Measurements from ENCODE around the gene RAMAC.
"Not testable (repeated sequence)": the region's sequence is repeated elsewhere in the genome, so short reads cannot be mapped to it uniquely, and the experiment has no call there.

The RAMAC gene
- 10.2 to 19.0 (median 15.9) reads per million in 3 experiments for total RNA-seq

GRCh38 chr15:82985688-82986441 lies at the start of gene RAMAC:
Gene RAMAC, plus strand, starts transcription at chr15:82986210. Its CDS starts 2,809 bp downstream, at chr15:82989019.
- DNase-seq: peak; percentile 92

GRCh38 chr15:82936966-82937711 lies 48.9 kb upstream of the RAMAC start:
- DNase-seq: no peak

GRCh38 chr15:82937712-82938058 lies 48.3 kb upstream of the RAMAC start:
- no peak for DNase-seq

DNA sequence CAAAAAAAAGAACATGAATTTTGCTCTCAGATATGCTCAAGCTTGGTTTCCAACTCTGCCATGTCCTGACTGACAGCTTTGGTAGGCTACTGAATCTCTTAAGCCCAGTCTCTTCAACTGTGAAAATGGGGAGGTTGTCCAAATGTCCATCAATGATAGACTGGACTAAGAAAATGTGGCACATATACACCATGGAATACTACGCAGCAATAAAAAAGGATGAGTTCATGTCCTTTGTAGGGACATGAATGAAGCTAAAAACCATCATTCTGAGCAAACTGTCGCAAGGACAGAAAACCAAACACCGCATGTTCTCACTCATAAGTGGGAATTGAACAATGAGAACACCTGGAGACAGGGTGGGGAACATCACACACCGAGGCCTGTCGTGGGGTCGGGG lies 46.3 kb upstream of the RAMAC start:
- DNase-seq: not testable (repeated sequence)

DNA sequence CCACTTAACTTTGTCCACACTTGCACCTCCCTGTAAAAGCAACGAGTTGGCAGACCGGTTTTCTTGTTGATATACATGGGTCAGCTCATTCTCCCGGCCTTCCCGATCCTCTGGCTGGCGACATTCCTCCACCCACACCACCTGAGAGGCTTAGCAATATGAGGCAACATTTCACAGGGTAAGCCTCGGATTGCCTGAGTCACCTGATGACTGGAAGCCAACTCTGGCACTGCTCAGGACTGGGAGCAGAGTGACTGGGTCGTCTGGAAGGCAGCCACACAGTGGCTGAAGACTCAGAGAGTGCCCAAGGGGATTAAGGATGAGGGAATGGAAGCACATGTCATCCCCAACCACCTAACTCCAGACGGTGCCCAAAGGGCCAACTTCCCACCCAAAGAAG lies 43.3 kb upstream of the RAMAC start:
- no peak for DNase-seq

DNA sequence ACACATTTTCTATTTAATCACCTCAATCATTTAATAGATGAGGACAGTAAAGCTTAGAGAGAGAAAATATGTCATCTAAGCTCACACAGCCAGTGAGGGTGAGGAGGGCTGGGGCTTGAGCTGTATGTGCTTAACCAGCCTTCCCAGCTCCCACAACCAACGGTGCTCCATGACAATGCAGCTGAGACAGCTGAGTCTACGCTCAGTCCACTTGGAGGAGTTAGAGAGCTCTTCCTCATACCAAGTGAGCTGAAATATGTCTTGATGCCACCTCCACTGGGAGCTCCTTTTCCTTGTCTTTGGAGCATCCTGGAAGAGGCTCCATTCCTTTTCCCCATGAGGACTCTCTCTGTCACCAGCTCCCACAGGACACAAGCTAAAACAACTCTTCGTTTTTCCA lies 42.8 kb upstream of the RAMAC start:
- DNase-seq: no peak

DNA sequence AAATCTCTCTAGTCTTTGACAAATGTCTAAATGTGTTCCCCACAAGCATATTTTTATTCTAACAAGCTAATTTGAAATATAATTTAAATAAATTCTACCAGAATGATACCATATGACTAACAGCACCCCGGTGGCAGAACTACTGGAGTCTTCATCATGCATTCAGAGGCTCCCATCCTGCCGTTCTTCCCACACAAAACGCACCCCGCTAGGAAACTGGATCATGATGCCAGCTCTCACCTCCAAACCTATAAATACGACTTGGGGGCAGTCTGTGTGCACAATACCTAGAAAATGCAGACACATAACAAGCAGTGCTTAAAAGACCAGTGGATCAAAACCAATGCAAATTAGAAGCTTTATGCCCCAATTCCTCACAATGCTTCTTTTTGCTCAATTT lies 42.0 kb upstream of the RAMAC start:
- no peak for DNase-seq

DNA sequence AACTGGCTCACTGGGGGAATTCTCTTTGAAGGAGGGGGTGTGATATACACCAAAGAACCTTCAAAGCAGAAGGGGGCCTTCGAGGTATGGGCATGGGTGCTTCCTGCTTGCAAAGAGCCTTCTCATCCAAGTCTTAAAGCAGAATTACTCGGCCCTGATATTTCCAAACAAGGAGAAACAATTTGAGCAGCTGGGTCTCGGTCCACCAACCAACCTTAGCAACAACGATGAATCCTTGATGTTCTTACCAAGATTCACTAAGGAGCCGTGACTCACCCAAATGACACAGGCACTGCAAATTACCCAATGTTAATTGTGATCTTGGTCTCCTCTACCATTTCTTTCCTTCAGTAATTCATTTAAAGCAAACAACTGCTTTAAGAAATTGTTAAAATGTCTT lies 41.2 kb upstream of the RAMAC start:
- no peak for DNase-seq

DNA sequence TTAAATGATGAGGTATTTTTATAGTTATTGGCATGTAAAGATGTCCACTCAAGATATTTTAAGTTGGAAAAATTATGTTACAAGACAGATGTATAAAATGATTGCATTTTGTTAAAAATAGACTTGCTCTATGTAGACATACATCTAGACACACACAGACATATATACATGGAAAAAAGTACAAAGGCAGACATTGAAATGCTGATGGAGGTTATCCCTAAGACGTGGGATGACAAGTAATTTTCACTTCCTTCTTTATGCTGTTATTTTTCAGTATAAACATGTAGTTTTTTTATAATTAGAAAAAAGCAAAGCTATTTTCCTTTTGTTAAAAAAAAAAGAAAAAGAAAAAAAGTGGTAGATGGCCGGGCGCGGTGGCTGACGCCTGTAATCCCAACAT lies 40.7 kb upstream of the RAMAC start:
- DNase-seq: no peak

DNA sequence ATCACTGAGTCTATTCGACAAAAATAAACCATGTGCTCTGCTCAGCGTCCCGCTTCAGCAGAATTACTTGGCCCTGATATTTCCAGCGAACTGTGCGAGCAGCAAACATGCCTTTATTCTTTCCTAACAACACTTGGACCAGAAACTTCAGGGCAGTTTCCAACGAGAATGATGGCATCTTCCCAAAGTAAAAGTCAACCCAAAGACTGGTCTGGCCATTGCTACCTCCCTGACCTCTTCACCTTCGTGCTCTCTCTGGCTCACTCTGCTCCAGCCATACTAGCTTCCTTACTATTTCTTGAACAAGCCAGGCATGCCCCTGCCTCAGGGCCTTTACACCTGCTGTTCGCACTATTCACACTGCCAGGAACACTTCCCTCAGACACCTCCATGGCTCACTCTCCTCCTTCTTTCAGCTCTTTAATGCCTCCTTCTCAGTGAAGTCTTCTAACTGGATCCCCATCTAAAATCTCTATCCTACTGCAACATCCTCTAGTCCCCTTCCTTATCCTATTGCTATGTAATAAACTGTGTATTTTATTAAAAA lies 39.8 kb upstream of the RAMAC start:
- no peak for DNase-seq

DNA sequence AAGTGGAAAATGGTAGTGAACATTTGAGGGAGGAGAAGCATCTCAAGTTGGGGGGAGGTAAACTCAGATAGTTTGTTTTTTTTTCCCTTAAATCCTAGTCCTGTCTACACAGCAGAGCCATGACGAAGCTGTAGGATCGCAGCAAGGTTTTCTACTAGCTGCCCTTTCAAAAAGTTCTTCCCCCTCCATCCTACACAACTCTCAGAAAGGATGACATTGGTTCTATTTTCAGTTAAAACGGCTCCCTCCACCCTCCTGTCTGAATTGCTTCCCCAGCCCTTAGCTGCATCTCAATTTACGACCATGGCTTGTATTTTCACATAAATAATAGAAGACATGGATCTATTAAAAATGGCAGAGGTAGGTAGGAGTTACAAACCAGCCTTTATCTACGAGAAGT lies 35.7 kb upstream of the RAMAC start:
- DNase-seq: no peak

GRCh38 chr15:82950746-82951370 lies 35.2 kb upstream of the RAMAC start:
- DNase-seq: no peak

DNA sequence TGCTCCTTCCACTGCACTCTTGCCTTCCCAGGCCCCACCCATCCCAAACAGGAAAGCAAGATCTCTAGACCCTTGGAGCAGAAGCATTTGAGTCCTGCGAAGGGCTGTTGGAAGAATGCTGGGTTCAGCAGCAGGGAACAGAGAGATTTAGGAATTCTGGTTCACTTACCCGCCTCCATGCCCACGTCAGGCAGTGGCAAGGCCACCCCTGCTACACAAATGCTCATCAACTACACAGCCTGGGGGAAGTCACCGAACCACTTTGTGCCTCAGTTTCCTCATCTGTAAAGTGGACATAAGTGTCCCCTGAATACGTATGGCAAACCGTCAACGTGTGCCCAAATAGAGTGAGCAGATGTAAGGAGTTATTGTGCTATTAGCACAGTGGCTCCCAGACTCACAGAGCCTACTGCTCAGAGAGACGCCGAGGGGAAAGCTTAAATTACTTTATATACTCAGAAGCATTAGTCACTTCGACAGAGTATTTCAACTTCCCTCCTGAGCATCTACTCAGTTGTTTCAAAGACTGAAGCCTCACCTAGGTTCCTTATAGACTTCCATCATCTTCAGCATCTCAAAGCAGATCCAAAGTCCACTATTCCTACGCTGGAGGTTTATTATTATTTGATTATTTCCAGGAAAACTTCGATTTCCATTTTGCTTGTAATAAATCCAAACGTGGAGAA lies 34.4 kb upstream of the RAMAC start:
- no peak for DNase-seq

- DNase-seq: no peak
These were observed 33.6 kb upstream of the RAMAC start, which contains the start of gene HOMER2 for GRCh38 chr15:82952158-82953081. Gene HOMER2, minus strand, starts transcription at chr15:82952720. Its CDS starts 185 bp downstream, at chr15:82952535.

DNA sequence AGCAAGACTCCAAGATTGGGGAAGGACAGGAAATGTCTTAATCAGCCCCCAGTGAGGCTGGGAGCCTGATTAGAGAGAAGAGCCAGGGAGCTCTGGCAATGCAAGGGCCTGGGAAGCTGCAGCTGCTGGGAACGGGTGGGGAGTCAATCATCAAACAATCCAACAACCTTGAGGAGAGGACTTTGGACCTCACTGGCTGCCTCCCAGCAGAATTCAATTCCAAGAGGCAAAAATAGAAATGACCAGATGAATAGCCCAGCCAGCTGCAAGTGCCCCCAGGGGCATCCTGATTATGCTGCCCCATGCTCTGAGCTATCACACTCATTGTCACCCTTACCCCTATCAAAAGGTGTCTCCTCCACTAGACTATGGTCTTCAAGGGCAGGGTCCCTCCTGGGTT lies 27.4 kb upstream of the RAMAC start:
- DNase-seq: no peak

DNA sequence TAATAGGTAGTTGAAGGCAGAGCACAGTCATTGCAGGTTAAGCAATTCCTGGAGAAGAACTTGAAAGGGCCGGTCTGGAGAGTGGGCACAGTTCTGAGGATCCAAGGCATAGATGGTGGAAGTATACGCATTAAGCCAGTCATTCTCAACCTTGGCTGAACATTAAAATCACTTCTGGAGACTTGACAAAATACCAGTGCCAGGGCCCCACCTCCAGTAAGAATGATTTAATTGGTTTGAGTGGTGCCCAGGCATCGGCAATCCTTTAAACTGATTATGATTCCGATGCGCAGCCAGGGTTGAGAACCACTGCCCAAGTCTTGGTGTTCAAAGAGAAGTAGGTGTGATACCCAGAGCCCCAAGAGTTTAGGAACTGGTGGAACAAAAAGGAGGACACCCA lies 26.6 kb upstream of the RAMAC start:
- no peak for DNase-seq

- DNase-seq: no peak
These were observed 25.2 kb upstream of the RAMAC start for GRCh38 chr15:82960766-82961165.

DNA sequence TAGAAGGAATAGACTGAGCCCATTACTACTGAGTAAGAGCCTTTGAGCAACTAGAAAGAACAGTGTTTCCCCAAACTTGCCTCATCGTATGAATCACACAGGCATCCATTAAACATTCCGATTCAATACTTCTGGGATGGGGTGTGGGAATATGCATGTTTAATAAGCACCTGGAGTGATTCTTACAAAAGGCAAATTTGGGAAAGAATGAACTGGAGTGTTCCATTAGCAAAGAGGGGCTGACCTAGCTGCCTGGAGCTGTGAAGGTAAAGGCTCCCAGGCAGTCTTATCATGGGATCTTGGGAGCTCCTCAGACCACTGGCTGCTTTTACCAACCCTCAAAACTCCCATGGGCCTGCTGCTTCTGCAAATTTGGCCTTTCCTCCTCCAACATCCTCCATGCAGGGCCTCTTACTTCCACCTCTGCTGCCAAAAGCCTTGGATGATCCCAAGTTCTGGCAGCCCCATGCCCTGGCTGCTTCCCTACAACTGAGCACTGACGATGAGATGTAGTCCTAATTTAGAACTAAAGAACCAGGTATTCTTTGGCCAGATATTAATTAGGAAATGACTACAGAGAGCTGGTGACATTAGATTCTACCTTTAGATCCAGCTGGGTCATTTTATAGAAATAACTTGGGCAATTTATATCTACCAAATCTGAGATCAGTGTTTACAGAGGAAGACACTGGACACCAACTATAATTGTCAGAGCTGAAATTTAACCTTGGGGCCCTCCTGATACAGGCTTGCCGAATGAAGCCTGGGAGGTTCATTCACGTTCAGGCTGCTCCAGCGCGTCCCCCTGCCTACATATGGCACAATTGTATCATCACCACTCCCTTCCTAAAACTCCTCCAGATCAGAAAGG lies 22.3 kb upstream of the RAMAC start:
- no peak for DNase-seq

GRCh38 chr15:82964890-82965289 lies 21.1 kb upstream of the RAMAC start:
- no peak for DNase-seq

- no peak for DNase-seq
These were observed 19.3 kb upstream of the RAMAC start for GRCh38 chr15:82966671-82967071.

DNA sequence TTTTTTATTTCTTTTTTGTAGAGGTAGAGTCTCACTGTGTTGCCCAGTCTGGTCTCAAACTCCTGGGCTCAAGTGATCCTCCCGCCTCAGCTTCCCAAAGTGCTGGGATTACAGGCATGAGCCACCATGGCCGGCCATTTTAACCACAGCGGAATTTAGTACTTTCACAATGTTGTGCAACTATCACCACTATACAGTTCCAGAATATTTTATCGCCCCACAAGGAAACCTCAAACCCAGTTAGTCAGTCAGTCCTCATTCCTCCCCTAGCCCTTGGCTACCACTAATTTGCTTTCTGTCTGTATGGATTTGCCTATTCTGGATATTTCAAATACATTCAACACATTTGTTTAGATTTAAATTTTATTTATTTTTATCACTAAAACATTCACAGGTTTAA lies 17.9 kb upstream of the RAMAC start:
- no peak for DNase-seq
